SK-N-MC (cell line): ENCODE results near the gene FAM98C.

ENCODE experiments used
- DNase-seq: peaks from one replicate; pipeline ENCODE4 v3.0.0-alpha.2; 2011; ENCODE audit warnings: low read depth, low spot score
- H3K27ac ChIP-seq: fragments of 200-600 bp; sonication (generic); 2 replicates; pipeline ENCODE4 v1.5.1; 2016; ENCODE audit warnings: mixed run types
- H3K36me3 ChIP-seq: fragments of 200-600 bp; sonication (generic); 2 replicates; pipeline ENCODE4 v1.6.1; 2017; ENCODE audit warnings: antibody characterized with exemption, low read length, mixed read lengths; ENCODE audit not compliant: insufficient read depth
- H3K4me3 ChIP-seq: fragments of 200-600 bp; sonication (generic); 2 replicates; pipeline ENCODE4 v1.5.1; 2016
- H3K9ac ChIP-seq: fragments of 200-600 bp; sonication (generic); 2 replicates; pipeline ENCODE4 v1.8.0; 2017; ENCODE audit warnings: mixed run types, mixed read lengths; ENCODE audit not compliant: insufficient read length
- H3K9me3 ChIP-seq: fragments of 200-600 bp; sonication (generic); 2 replicates; pipeline ENCODE4 v1.6.1; 2017; ENCODE audit warnings: low read depth, mild to moderate bottlenecking, antibody characterized with exemption, low read length, moderate library complexity, mixed read lengths
- EZH2 ChIP-seq: fragments of 200-600 bp; sonication (generic); IDR thresholded peaks from one replicate; pipeline ENCODE4 v1.6.1; 2017; ENCODE audit warnings: antibody characterized with exemption
- FOXP2 ChIP-seq: optimal IDR thresholded peaks from 2 replicates; pipeline ENCODE3; 2011; ENCODE audit warnings: mild to moderate bottlenecking, moderate library complexity; ENCODE audit not compliant: insufficient read depth; ENCODE audit errors: extremely low read length, control extremely low read depth
- POLR2AphosphoS5 ChIP-seq: IDR thresholded peaks from 2 replicates; pipeline ENCODE4 v1.6.1; 2012; ENCODE audit warnings: mild to moderate bottlenecking, low read depth, low read length, borderline replicate concordance

FAM98C gene

DNA sequence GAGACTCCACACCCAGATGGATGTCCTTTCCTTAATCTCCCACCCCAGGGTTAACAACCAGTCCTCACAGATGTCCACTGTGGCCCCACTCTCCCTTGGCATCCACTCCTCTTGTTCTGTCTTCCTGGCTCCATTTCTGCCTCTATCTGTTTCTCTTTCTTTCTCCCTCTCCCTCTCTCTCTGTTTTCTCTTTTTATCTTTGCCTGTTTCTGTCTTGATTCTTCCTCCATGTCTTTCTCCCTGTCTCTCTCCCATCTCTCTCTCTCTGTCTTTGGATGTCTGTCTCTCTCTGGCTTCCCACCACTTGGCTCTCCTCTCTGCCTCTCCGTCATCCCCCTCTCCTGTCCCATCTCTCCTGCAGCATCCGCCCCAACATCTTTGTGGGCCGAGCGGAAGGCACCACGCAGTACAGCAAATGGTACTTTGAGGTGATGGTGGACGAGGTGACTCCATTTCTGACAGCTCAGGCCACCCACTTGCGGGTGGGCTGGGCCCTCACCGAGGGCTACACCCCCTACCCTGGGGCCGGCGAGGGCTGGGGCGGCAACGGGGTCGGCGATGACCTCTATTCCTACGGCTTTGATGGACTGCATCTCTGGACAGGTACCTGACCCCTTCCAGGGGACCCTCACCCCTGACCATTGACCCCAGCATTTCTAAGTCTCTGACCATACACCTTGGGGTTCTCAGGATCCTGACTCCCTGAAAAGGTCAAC is 55.0 kb downstream of the FAM98C start:
- no peaks in the 10 kb centered on the region for H3K9me3 ChIP-seq
- TF ChIP-seq EZH2: no peak
- TF ChIP-seq FOXP2: no peak
- TF ChIP-seq POLR2AphosphoS5: no peak
- DNase-seq: no peak
- no peaks in the 10 kb centered on the region for H3K36me3 ChIP-seq
- H3K9ac ChIP-seq: no peak overlapping the region
- no peak overlapping the region for H3K4me3 ChIP-seq
- no peak overlapping the region for H3K27ac ChIP-seq
